Choroid plexus epithelial cell (primary cell): ENCODE measurements around the gene RNU2-1.
"Not testable (repeated sequence)": the region's sequence is repeated elsewhere in the genome, so short reads cannot be mapped to it uniquely, and the experiment has no call there.

ENCODE experiments used
- DNase-seq: peaks from one replicate; pipeline ENCODE4 v3.0.0-alpha.2; 2010; ENCODE audit warnings: low read depth
- H3K4me3 ChIP-seq: 2 replicates; pipeline ENCODE4 v1.5.1; 2011; ENCODE audit warnings: low read depth, mild to moderate bottlenecking, control low read depth, low read length, moderate library complexity
- CTCF ChIP-seq: conservative IDR thresholded peaks from 2 replicates; pipeline ENCODE4 v1.5.1; 2011; ENCODE audit warnings: low read depth, mild to moderate bottlenecking, control low read depth, inconsistent platforms, low read length, moderate library complexity

Gene RNU2-1

GRCh38 chr17:43210576-43210975 is 23.2 kb downstream of the RNU2-1 start:
- no peak for TF ChIP-seq CTCF
- no peak overlapping the region for H3K4me3 ChIP-seq
- no peak for DNase-seq

- DNase-seq, H3K4me3 ChIP-seq: not testable (repeated sequence)
Measured at GRCh38 chr17:43203013-43203412, 30.8 kb downstream of the RNU2-1 start.

GRCh38 chr17:43200127-43200526 is 33.6 kb downstream of the RNU2-1 start:
- peak; percentile 41 for DNase-seq
- no peak overlapping the region for H3K4me3 ChIP-seq
- peak; percentile 6 for TF ChIP-seq CTCF

GRCh38 chr17:43199633-43200032 is 34.1 kb downstream of the RNU2-1 start:
- DNase-seq = no peak

GRCh38 chr17:43193251-43193650 is 40.5 kb downstream of the RNU2-1 start:
- DNase-seq = no peak
- H3K4me3 ChIP-seq = no peak overlapping the region
- TF ChIP-seq CTCF = no peak

More at GRCh38 chr17:43199633-43200032, 34.1 kb downstream of the RNU2-1 start:
- no peak overlapping the region for H3K4me3 ChIP-seq
- no peak for TF ChIP-seq CTCF

- H3K4me3 ChIP-seq, DNase-seq: not testable (repeated sequence)
Measured at GRCh38 chr17:43186656-43187055, 47.1 kb downstream of the RNU2-1 start.

- no peak for TF ChIP-seq CTCF
- H3K4me3 ChIP-seq = no peak overlapping the region
- no peak for DNase-seq
Measured at GRCh38 chr17:43183921-43184320, 49.9 kb downstream of the RNU2-1 start.
